GM18520 (cell line): ENCODE measurements around the gene TTYH1.
"Not testable (repeated sequence)": the region's sequence is repeated elsewhere in the genome, so short reads cannot be mapped to it uniquely, and the experiment has no call there.

Source experiments
- ATAC-seq: cut with Tn5 transposase; IDR thresholded peaks from one replicate; pipeline ENCODE4 v1.9.1; 2021; ENCODE audit not compliant: unreplicated experiment

The TTYH1 gene

DNA sequence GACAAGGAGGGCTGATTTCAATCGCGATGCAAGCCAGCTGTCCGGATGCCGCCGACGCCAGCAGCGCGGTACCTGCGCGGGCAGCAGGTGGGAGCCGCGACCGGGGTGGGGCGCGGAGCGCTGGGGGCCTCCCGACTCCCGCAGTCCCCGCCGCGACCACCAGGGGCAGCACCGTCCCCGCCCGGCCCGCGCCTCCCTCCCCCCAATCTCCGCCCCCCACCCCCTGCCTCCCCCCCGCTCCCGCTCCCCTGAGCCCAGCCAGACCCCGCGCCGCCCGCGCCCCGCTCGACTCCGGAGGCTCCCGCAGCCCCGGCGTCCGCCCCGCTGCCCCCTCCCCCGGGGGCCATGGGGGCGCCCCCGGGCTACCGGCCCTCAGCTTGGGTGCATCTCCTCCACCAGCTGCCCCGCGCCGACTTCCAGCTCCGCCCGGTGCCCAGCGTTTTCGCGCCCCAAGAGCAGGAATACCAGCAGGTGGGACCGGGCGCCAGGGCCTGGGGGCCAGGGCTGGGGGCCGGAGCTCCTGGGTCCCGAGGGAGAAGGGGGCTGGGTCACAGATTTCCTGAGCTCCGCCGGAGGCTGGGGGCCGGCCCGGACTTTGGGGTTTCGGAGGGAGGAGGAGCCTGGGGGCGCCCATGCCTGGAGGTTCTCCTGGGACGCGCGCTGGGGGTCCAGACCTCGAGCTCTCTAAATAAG lies at the start of gene TTYH1:
Gene TTYH1 (plus strand): TSS at position 257 of the 693 bp plus-strand sequence. CDS start 89 bp downstream, at position 346.
- no peak for ATAC-seq

DNA sequence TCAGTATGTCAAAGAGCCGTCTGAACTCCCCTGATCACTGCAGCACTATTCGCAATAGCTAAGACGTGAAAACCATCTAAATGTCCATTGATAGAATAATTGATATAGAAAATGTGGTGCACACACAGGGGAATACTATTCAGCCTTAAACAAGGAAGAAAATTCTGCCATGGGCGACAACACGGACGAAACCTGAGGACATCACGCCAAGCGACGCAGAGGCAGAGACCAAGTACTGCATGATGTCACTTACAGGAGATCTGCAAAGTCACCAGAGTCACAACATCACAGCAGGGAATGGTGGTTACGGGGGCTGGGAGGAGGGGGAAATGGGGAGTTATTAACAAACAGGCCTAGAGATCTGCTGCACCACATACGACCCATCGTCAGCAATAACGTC lies 49.5 kb upstream of the TTYH1 start:
- not testable (repeated sequence) for ATAC-seq

DNA sequence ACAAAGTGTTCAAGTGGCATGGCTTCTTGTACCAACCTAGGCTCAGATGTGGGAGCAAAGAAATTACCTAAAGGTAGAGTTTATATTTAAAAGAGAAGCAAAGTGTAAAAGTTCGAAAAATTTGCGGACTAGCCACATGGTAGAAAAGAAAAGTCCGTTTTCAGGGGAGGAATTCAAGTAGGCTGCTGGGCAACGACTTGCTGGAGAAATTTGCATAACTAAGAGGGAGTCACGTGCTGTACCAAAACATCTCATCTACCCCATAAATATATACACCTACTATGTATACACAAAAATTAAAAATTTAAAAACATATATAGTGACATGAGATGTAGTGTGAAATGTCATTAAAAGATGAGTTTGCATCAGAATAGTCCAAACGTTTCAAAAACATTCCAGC lies 48.5 kb upstream of the TTYH1 start:
- no peak for ATAC-seq

DNA sequence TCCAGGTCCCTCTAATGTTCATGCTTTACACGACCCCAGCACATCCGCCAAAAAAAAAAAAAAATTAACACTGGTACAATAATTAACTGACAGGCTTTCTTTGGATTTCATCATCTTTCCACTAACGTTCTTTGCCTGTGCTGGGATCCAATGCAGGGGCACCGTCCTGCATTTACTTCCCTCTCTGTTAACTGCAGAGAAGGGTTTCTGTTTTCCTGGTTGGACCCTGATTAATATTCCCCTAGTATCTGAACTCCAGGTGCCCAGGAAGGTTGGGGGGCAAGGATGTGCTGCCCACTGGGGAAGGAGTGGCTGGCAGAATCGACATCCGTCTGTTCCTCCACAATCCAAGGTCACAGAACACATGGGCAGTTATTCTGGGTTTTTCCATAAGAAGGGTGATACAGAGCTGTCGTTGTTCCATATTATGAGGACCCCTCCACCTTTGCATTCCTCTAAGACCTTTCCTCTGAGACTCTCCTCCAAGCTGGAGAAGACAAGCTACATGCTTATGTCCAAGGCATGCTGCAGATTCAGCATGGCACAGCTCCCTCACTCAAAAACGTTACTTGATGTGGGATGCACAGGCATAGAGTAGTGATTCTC lies 46.1 kb upstream of the TTYH1 start:
- no peak for ATAC-seq

DNA sequence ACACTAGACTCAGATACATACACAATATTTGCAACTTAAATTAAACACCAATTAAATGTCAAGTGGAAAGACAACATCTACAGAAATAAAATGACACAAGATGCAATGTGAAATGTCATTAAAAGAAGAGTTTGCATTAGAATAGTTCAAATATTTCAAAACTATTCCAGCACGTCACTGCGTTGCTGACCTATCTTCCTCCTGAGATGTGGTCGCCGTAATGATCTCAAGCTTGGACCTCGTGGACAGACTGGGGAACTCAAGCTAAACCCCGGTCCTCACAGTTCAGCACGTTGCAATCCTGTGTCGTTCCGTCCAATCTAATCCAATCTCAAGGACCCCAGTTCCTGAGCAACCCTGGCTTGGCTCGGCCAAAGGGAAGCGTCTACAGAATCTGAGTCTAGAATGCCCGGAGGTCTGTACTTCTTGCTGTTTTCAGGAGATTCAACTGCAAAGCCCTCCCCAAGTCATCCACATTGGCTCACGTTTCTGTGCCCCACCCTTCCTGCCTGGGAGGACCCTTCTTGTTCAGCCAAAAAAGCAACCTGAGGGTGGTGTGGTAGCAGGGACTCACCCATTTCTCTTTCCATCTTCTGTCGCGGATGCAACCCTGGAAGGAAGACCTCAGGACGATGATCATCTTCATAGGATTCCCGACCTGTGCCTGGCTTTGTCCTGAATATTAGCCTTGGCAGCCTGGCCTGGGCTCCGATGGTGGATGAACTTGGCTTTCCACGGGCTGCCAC lies 45.4 kb upstream of the TTYH1 start:
- ATAC-seq, result not testable (repeated sequence)

DNA sequence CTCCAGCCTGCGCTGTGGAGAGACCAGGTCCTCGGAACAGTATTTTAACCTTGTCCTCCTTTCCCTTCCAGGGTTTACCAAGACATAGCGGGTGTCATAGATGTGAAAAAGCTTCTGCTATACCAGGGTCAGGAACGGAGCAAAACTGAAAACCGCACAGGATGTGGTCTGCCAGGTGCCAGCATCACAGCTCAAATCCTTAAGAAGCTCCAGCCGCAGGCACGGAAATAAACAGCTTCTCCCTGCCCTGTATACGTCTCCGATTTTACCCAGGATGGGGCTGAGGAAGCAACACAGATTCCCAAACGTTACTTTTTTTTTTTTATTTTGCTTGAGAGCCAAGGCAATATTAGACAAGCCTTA lies 44.8 kb upstream of the TTYH1 start:
- not testable (repeated sequence) for ATAC-seq

DNA sequence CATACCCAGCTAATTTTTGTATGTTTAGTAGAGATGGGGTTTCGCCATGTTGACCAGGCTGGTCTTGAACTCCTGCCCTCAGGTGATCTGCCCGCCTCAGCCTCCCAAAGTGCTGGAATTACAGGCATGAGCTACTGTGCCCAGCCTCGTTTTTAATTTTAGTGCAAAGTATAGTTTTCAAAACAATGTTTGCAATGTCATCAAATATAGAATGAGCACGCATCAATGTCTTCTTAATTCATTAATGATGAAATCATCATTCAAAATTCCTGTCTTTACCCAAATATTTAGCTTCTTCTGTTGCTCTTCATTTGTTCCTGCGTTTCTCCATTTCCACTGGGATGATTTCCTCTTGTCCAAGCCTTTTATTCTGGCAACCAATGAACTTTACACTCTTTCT lies 43.8 kb upstream of the TTYH1 start:
- not testable (repeated sequence) for ATAC-seq

DNA sequence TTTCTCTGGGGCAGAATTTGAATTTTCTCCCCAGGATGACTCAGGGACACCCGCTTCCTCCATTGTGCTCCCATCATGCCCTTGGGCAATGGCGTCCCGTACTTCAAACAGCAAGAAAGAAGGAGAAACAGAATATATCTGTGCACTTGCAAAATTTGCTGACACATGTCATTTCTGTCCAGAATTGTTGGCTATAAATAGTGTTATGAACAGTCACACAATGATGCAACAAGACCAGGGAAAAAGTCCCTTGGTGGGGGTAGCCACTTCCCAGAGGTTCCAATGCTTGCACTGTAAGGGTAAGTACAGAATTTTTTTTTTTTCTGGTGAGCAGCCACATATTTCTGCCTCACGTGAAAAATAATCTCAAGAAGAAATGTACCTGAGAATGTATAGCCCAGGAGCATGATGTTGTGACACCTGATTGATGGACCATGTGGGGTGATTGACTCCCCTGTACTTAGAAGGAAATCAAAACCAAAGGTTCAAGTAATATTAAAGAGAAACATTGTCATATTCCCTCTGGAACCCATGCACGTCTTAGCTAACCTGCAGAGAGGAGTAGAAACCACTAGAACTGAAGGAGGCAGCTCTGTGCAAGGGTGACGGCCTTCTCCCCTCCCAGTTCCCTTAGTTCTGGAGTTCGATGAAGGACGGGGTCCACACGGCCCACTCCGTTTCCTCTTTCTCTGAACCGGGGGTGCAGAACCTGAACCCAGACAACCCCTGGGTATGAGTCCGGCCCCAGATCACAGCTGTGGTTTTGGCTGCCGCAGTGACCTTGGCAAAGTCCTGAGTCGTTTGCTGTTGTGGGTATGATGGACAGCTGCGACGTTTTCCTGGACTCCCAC lies 41.3 kb upstream of the TTYH1 start:
- no peak for ATAC-seq

DNA sequence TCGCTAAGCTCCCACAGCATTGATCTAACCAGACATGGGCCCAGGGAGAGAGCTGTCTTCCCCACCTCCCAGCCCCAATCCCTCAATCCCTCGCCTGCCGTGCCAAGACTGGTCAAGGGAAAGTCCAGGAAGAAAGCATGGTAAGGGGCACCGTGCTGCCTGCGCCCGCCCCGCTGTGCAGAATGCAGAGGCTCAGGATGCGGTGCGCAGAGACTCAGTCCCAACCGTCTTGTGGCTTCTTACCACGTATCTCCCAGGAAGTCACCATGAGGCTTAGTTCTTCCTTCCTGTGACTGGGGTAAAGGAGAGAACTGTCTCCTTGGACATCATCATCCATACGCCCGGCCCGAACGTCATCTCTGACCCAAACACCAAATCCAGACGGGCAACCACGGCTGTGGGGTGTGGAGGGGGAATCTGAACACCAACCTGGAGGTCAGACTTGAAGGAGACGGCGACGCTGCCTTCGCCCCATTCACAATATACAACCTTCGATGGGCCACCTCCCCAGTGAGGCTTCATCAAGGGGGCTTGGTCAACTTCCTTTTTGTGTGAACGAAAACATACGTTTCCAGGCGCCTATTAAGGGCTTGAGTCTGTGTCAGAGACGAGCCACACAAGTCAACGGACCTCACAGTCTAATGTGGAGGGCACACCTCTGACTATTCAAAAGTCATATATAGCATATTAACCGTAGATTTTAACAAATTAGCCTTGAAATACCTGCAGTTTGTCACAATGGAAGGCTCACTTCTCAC lies 39.9 kb upstream of the TTYH1 start:
- ATAC-seq, result not testable (repeated sequence)

DNA sequence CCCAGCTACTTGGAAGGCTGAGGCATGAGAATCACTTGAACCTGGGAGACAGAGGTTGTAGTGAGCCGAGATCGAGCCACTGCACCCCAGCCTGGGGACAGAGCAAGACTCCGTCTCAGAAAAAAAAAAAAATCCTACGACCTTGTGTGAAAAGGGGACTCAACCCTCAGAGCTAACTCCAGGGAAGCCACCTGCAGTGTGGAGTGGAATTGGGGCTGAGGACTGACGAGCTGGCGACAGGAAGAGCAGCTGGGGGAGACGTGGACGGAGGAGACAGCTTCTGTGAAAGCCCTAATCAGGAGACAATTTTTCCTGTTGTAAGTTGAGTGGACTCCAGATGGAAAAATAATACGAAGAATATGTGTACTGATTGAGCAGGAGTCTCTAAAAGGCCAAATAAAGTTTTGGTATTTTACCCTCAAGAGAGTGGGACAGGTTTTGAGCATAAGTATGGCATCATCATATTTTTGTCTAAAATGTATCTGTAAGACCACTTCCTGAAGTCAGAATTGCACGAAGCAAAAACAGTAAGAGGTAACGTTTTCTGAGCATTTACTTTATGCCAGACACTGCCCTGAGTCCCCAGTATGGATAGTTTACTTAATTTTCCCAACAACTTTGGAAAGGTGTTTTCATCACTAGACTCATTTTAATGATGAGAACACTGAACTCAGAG lies 38.5 kb upstream of the TTYH1 start:
- ATAC-seq, result no peak

DNA sequence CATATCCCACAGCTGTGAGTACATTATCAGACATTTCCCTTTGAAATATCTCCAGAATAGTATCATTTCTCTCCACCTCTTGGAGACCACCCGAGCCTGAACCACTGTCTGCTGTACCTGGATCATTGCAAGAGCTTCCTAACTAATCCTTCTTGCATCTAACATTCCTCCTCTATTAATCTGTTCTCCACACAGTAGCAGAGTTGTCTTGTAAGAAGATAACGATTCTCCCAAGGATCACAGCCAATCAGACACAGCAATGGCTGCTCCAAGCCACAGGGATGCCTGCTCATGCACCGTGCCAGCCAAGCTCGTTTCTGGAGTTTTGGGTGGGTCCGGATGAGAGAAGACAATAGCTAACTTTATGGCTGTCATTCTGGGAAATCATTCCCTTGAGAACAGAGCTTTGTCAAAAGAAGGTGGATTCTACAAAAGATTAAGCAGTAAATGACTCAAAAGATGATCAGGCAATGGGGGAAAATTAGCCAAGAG lies 36.0 kb upstream of the TTYH1 start:
- ATAC-seq, result no peak

DNA sequence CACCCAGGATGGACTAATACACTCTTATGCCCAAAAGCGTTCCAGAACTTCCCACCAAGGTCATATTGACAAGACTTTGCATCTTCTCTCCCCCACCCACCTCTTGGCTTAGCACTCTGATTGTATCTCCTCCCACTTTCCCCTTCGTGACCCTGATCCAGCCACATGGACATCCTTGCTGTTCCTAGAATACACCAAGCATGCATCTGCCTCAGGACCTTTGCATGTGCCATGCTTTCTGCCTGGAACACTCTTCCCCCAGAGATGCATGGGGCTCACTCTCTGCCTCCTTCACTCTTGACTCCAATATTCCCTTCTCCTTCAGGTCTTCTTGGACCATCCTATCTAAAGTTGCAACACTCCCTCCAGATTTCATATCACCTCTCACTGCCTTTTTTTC lies 34.4 kb upstream of the TTYH1 start:
- no peak for ATAC-seq

DNA sequence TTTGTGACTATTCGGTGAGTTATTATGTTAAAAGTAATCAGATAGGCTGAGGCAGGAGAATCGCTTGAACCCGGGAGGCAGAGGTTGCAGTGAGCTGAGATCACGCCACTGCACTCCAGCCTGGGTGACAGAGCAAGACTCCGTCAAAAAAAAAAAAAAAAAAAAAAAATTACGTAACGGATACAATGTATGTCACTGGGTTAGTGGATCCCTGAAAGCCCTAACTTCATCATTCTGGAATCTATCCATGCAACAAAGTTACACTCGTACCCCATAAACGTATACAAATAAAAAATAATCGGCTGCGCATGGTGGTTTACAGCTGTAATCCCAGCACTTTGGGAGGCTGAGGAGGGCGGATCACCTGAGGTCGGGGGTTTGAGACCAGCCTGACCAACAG lies 33.2 kb upstream of the TTYH1 start:
- not testable (repeated sequence) for ATAC-seq

DNA sequence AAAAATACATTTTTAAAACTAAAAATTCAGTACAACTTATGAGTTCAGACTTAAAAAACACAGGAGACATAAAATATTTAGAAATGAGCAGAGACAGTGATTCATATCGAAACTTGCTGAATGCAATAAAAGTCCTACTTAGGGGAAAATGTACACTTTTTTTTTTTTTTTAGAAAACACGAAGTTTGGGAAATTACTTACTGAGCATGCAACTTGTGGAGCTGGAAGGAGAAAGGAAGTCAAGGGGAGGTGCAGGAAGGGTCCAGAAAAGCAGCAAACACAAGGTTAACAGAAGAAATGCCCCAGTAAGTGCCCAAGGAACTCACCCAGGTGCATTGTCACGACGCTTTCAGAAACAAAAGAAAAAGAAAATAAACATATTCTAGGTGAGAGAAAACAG lies 31.9 kb upstream of the TTYH1 start:
- no peak for ATAC-seq

DNA sequence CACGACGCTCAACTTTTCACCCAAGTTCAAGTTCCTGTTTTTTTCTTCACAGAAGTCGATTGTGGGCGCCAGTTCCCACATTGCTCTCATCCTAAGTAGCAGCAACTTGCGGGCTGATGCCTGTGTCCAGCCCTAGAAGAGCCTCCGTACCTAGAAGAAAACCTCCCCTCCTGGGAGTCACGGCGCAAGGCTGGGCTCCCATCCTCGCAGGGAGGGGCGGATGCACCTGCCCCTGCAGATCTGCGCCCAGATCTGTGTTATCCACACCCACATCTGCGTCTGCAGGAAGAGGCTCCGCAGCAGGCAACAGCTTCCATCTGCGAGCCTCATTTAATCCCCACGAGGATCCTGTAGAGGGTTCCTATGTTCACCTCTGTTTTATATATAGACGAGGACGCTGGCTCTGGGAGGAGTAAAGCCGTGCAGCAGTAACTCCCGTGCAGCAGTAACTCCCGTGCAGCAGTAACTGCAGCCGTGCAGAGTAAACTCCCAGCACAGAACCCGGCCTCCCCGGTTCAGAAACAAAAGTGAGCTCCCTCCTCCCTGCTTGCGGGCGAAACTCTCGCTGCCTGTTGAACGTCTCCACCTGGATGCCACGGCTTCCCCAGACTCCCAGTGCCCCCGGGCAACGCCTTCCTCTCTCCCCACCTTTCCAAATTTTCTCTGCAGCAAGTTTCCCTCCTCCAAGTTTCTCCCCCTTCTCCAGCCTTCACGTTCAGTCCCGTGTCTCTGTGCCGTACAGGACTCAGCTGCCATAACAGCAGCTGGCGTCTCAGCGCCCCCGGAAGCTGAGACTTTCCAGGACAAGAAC lies 27.1 kb upstream of the TTYH1 start:
- ATAC-seq, result no peak

DNA sequence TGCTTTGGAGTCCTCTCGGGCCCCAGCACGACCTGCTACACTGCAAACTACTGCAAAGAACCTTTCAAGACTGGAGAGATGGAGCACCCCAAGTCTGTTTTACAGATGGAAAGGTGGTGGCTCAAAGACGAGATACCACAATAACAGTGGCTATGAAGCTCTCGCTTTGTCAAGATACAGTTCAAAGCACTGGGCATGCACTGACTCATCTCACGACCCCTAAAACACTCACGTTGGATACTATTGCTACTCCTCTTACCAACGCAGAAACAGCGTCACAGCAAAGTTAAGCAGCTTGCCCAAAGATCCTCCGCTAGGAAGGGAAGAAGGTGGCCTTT lies 26.5 kb upstream of the TTYH1 start:
- no peak for ATAC-seq

DNA sequence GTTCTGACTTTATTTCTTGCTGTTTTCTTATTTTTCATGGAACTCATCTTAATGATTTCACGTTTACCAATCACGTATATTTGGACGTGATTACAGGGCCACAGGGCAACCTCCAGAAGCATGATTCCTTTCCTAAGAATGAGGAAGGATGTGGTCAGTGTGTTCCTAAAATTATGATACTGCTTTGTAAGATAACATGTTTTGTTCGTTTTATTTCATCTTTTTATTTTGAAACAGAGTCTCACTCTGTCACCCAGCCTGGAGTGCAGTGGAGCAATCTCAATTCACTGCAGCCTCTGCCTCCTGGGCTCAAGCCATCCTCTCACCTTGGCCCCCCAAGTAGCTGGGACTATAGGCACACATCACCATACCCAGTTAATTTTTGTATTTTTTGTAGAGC lies 25.7 kb upstream of the TTYH1 start:
- no peak for ATAC-seq

DNA sequence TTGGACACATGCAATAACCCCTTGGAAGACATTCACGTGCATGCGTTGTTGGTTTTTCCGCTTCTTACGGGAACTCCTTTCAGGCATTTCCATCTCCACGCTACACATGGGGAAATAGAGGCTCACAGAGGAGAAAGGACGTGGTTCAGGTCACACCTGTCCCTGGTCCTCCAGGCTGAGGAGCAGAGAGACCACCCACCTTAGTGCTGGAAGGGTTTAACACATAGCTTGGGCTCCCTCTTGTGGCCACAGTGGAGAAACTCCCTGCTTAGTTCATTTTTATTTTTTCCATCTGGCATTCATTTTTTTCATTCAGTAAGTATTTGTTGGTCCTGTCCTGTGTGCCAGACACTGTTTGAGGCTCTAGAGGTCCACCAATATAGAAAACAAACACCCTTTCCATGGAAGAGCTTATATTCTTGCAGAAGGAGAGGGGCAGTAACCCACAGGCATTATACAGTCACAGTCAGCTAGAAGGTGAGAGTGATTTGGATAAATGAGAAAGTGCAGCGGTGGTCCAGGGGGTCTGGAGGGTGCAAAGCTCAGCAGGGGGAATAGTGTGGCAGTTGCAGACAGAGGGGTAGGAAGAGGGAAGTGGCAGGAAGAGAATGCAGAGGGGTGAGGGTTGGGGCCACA lies 24.2 kb upstream of the TTYH1 start:
- ATAC-seq, result no peak

DNA sequence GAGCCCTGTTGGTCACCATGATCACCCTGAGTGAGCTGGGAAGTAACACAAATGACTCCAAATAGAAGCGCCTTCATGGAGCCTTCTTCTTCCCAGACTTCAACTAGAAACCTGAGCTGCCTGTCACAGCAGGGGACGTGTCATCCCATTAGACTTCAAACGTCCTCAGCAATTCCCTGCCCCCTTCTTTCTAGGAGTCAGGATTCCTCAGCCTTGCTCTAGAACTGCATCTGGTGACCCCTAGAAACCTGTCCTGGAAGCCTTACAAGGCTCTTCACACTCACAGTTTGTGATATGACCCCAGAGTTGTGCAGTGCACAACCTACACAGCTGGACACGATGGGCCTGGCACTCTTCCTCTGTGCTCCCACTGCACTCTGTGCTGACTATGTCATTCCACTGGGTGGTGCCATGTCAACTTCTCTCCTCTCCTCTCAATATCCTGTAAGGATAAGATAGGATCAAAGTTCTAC lies 23.6 kb upstream of the TTYH1 start:
- ATAC-seq, result no peak
